ENCODE results near the gene LSM14B. TPM values are rescaled to one million over a fixed set of nuclear protein-coding genes. Genes with fewer than 3 reads are reported as not detected.

Gene LSM14B
- total RNA-seq, 2 donors from 2014 or later = 38.6 to 38.8 TPM

DNA sequence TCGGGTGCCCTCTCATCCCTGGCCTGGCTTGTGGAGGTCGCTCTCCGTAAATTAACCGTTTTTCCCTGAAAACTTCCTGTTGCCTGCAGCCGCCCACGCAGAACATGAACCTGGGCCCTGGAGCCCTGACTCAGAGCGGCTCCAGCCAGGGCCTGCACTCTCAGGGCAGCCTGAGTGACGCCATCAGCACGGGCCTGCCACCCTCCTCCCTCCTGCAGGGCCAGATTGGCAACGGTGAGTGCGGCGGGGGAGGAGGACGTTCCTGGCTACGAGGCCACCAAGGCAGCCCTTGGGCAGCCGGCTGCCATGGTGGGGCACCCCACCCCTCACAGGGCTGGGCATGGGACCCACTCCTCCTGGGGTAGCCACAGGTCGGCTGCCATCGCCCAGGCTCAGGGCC, 39.1 kb downstream of the LSM14B start:
- intact Hi-C loops (cut with DNase I) = no loop called here
- Histone ChIP-seq H3K27me3 (no peaks in the 10 kb centered on the region), H3K4me3 (no peak overlapping the region), H3K9ac (ENCODE audit: low read depth in 2 of 2, low read length in 2 of 2) (no peak overlapping the region), H3K27ac (no peak overlapping the region), H3K4me1 (no peaks in the 10 kb centered on the region), H3K9me3 (no peaks in the 10 kb centered on the region), H3K36me3 (peaks cover 6% of the 10 kb centered on the region)
- no peak for DNase-seq
- TF ChIP-seq, protein P1, sequence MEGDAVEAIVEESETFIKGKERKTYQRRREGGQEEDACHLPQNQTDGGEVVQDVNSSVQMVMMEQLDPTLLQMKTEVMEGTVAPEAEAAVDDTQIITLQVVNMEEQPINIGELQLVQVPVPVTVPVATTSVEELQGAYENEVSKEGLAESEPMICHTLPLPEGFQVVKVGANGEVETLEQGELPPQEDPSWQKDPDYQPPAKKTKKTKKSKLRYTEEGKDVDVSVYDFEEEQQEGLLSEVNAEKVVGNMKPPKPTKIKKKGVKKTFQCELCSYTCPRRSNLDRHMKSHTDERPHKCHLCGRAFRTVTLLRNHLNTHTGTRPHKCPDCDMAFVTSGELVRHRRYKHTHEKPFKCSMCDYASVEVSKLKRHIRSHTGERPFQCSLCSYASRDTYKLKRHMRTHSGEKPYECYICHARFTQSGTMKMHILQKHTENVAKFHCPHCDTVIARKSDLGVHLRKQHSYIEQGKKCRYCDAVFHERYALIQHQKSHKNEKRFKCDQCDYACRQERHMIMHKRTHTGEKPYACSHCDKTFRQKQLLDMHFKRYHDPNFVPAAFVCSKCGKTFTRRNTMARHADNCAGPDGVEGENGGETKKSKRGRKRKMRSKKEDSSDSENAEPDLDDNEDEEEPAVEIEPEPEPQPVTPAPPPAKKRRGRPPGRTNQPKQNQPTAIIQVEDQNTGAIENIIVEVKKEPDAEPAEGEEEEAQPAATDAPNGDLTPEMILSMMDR (IDR thresholded peaks at IDR 0.05) = no peak

DNA sequence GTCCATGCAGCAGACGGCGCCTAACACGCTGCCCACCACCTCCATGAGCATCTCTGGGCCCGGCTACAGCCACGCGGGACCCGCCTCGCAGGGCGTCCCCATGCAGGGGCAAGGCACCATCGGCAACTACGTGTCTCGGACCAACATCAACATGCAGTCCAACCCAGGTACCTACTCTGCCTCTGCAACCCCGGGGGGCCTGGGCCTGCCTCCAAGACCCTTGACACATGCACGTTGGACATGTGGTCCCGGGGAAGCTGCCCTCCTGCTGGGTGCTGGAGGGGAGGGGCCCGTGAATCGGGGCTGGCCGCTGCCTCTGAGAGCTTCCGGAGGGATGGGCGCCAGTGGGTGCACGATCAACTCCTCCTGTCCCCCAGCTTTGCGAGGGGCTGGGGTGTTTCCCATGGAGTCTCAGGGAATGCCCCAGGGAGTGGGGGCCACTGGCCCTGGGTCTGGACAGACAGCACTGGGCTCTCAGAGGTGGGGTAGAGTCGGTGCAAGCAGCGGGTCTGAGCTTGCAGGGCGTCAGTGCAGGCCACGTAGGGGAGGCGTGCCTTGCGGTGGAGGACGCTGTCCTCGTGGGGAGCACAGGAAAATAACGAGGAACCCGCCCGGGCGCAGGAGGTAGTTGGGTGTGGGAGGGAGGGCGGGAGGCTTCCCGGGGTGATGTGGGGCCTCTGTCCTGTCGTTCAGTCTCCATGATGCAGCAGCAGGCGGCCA, 40.6 kb downstream of the LSM14B start:
- no peaks in the 10 kb centered on the region for H3K9me3 ChIP-seq
- no peak overlapping the region for H3K9ac ChIP-seq (ENCODE audit: low read depth in 2 of 2, low read length in 2 of 2)
- H3K27me3 ChIP-seq = no peaks in the 10 kb centered on the region
- H3K4me3 ChIP-seq = no peak overlapping the region
- no peak for DNase-seq
- H3K4me1 ChIP-seq = no peaks in the 10 kb centered on the region
- TF ChIP-seq, protein P1 (IDR thresholded peaks at IDR 0.05) = no peak
- peaks cover 6% of the 10 kb centered on the region for H3K36me3 ChIP-seq
- intact Hi-C loops (cut with DNase I) = no loop called here
- H3K27ac ChIP-seq = no peak overlapping the region

DNA sequence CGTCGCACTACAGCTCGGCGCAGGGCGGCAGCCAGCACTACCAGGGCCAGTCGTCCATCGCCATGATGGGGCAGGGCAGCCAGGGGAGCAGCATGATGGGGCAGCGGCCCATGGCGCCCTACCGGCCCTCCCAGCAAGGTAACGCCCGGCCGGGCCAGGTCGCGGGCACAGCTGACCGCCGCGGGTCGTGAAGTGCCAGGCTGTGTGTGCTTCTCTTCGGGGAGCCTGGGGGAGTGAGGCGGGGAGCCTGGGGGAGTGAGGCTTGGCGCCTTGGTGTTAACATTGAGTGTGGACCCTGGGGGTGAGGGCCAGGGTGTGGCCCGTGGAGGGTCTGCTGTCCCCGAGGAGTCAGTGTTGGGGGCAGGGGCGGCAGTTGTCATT, 41.2 kb downstream of the LSM14B start:
- Histone ChIP-seq H3K27me3 (no peaks in the 10 kb centered on the region), H3K9me3 (no peaks in the 10 kb centered on the region), H3K4me3 (no peak overlapping the region), H3K27ac (no peak overlapping the region), H3K36me3 (peaks cover 6% of the 10 kb centered on the region), H3K4me1 (no peaks in the 10 kb centered on the region), H3K9ac (ENCODE audit: low read depth in 2 of 2, low read length in 2 of 2) (no peak overlapping the region)
- TF ChIP-seq, protein P1 (IDR thresholded peaks at IDR 0.05) = no peak
- intact Hi-C loops (cut with DNase I) = no loop called here
- DNase-seq = no peak

DNA sequence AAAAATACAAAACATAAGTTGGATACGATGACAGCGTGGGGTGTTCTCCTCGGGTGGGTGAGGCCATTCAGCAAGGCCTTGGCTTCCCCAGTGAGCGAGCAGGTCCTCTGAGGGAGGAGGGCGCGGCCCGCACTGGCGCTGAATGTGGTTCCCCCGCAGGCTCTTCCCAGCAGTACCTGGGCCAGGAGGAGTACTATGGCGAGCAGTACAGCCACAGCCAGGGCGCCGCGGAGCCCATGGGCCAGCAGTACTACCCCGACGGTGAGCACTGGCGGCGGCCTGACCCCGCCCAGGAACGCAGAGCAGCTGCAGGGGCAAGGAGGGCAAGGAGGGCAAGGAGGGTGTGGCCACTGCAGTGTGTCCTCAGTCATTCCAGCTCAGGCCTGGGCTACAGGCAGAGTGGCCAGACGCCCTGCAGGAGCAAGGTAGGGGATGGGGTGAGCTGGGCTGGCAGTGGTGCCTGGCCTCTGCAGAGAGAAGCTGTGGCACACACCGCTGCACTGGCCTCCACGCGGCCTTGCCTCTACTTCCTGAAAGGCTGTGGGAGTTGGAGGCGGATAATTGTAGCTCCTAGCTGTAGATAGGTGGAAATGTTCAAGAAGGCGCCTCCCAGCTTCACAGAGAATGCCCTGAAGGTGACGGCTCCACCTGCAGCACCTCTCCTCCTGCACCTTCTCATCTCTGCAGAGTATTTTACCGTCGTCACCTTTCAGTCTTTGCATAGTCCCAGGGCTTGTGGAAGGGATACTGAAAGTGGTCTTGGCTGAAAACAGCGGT, 41.9 kb downstream of the LSM14B start:
- H3K27ac ChIP-seq = no peak overlapping the region
- H3K36me3 ChIP-seq = peaks cover 6% of the 10 kb centered on the region
- no peaks in the 10 kb centered on the region for H3K27me3 ChIP-seq
- no peaks in the 10 kb centered on the region for H3K4me1 ChIP-seq
- no peaks in the 10 kb centered on the region for H3K9me3 ChIP-seq
- intact Hi-C loops (cut with DNase I) = no loop called here
- DNase-seq = no peak
- no peak overlapping the region for H3K9ac ChIP-seq (ENCODE audit: low read depth in 2 of 2, low read length in 2 of 2)
- no peak overlapping the region for H3K4me3 ChIP-seq
- TF ChIP-seq, protein P1 (IDR thresholded peaks at IDR 0.05) = no peak

DNA sequence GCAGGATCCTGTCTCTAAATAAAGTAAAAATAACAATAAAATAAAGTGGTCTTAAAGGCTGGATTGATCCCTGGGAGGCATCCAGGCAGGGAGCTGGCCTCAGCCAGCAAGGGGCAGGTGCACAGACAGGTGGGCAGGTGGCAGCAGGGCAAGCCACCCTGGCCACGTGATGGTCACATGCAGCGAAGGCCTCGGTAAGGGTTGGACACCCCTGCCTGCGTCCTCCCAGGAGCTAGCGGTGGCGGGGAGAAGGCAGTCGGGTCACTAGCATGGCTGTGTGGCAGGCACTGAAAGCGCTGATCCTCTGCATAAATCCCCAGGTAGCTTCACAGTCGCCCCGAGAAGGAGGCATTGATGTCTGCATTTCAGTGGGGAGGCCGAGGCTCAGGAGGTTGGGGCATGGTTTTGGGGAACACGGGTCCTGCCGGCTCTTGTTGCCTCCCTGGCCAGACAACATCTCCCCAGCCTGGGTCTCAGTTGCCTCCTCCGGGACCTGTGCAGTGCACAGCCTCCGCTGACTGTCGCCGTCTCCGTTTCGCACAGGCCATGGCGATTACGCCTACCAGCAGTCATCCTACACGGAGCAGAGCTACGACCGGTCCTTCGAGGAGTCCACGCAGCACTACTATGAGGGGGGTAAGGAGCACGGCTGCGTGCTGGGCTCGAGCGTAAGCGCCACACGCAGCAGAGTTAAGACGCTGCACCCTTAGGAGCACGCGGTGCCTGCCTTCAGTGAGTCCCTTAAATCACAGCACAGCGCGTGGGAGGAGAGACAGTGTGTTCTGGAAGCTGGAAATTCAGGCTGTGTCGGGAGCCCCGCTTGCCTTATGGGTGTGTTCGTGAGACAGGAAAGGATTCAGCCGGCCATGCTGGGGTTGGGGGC, 42.8 kb downstream of the LSM14B start:
- Histone ChIP-seq H3K27ac (no peak overlapping the region), H3K4me3 (no peak overlapping the region), H3K4me1 (no peaks in the 10 kb centered on the region), H3K9me3 (no peaks in the 10 kb centered on the region), H3K36me3 (peaks cover 6% of the 10 kb centered on the region), H3K9ac (ENCODE audit: low read depth in 2 of 2, low read length in 2 of 2) (no peak overlapping the region), H3K27me3 (no peaks in the 10 kb centered on the region)
- intact Hi-C loops (cut with DNase I) = no loop called here
- DNase-seq = no peak
- TF ChIP-seq, protein P1 (IDR thresholded peaks at IDR 0.05) = no peak

Data from colonic mucosa (tissue), 4 donors.